IMR-90 (cell line): ENCODE measurements around the gene C11orf86. TPM values are rescaled to one million over a fixed set of nuclear protein-coding genes. Genes with fewer than 3 reads are reported as not detected.
A peak's percentile ranks its signal among the peaks of the same experiment; 100 is the strongest.

Experiments used
- ATAC-seq: fragments of 200-7000 bp; cut with Tn5 transposase; 2 replicates; pipeline ENCODE4 v1.9.1; 2020; ENCODE audit warnings: low read depth, mild to moderate bottlenecking, moderate library complexity
- BruUV-seq: library from RNA; stranded (reverse); fragments of 400-500 nt; replicated peaks from 2 replicates; lab custom pipeline; 2021; lab: Mats Ljungman, UMichigan
- CTCF ChIA-PET: fragments of 300-600 bp; formaldehyde crosslinking; extraction: SDS; loops from one replicate; lab custom pipeline; 2021; ENCODE audit warnings: antibody characterized with exemption; lab: Yijun Ruan, JAX
- POLR2A ChIA-PET: fragments of 300-600 bp; sonication (Branson Sonifier 250); formaldehyde crosslinking; loops from one replicate; lab custom pipeline; 2022; ENCODE audit warnings: antibody characterized with exemption; ENCODE audit not compliant: unreplicated experiment; lab: Charles Lee
- DNase-seq: peaks from one replicate; pipeline ENCODE4 v3.0.0; 2013
- H2AFZ ChIP-seq: replicated peaks from 2 replicates; pipeline ENCODE3; 2013; ENCODE audit warnings: low read length, mild to moderate bottlenecking; ENCODE audit not compliant: poor library complexity
- H2AK5ac ChIP-seq: 2 replicates; pipeline ENCODE4 v1.6.1; 2013; ENCODE audit warnings: low read depth, low read length, inconsistent platforms
- H2AK9ac ChIP-seq: replicated peaks from 2 replicates; pipeline ENCODE3; 2013; ENCODE audit warnings: mild to moderate bottlenecking, low read depth, low read length, moderate library complexity; ENCODE audit not compliant: poor library complexity
- H2BK120ac ChIP-seq: 2 replicates; pipeline ENCODE4 v1.6.1; 2013; ENCODE audit warnings: low read depth, low read length, inconsistent platforms
- H2BK15ac ChIP-seq: 3 replicates; pipeline ENCODE4 v1.6.1; 2013; ENCODE audit warnings: low read depth, low read length, inconsistent platforms
- H2BK20ac ChIP-seq: 2 replicates; pipeline ENCODE4 v1.6.1; 2013; ENCODE audit warnings: low read depth, mild to moderate bottlenecking, inconsistent platforms, low read length, moderate library complexity
- H2BK5ac ChIP-seq: 2 replicates; pipeline ENCODE4 v1.6.1; 2013; ENCODE audit warnings: mild to moderate bottlenecking, low read depth, low read length, inconsistent platforms; ENCODE audit not compliant: poor library complexity, severe bottlenecking
- H3K14ac ChIP-seq: replicated peaks from 2 replicates; pipeline ENCODE4 v1.6.1; 2013; ENCODE audit warnings: low read depth, low read length, inconsistent platforms
- H3K18ac ChIP-seq: 2 replicates; pipeline ENCODE4 v1.6.1; 2013; ENCODE audit warnings: low read depth, low read length, control low read depth
- H3K23ac ChIP-seq: 2 replicates; pipeline ENCODE4 v1.6.1; 2013; ENCODE audit warnings: low read depth, low read length, inconsistent platforms
- H3K27ac ChIP-seq: 2 replicates; pipeline ENCODE4 v1.5.1; 2013; ENCODE audit warnings: mild to moderate bottlenecking, control low read depth, low read length; ENCODE audit not compliant: insufficient read depth
- H3K27me3 ChIP-seq: 2 replicates; pipeline ENCODE4 v1.6.1; 2013; ENCODE audit warnings: low read length; ENCODE audit not compliant: control insufficient read depth, insufficient read depth
- H3K36me3 ChIP-seq: 2 replicates; pipeline ENCODE4 v1.6.1; 2013; ENCODE audit warnings: low read length, mixed read lengths; ENCODE audit not compliant: control insufficient read depth, insufficient read depth
- H3K4ac ChIP-seq: 2 replicates; pipeline ENCODE4 v1.6.1; 2013; ENCODE audit warnings: low read depth, low read length, inconsistent platforms
- H3K4me1 ChIP-seq: 2 replicates; pipeline ENCODE4 v1.6.1; 2013; ENCODE audit warnings: low read length, mixed read lengths; ENCODE audit not compliant: control insufficient read depth, insufficient read depth
- H3K4me2 ChIP-seq: 2 replicates; pipeline ENCODE4 v1.6.1; 2013; ENCODE audit warnings: low read depth, mild to moderate bottlenecking, control low read depth, low read length, moderate library complexity
- H3K4me3 ChIP-seq: 2 replicates; pipeline ENCODE4 v1.5.1; 2013; ENCODE audit warnings: low read depth, mild to moderate bottlenecking, control low read depth, low read length, moderate library complexity; ENCODE audit not compliant: insufficient read depth
- H3K56ac ChIP-seq: 2 replicates; pipeline ENCODE4 v1.6.1; 2013; ENCODE audit warnings: low read length, inconsistent platforms; ENCODE audit not compliant: insufficient read depth; ENCODE audit errors: extremely low read depth
- H3K79me1 ChIP-seq, 2 experiments: 2 replicates each; pipeline ENCODE4 v1.6.1; 2013; ENCODE audit warnings: low read length in 2 of 2, inconsistent platforms in 1 of 2, low read depth in 1 of 2
- H3K9ac ChIP-seq: 2 replicates; pipeline ENCODE4 v1.6.1; 2013; ENCODE audit warnings: low read depth, low read length, control low read depth
- H3K9me1 ChIP-seq: 2 replicates; pipeline ENCODE4 v1.6.1; 2013; ENCODE audit warnings: low read length, inconsistent platforms; ENCODE audit not compliant: insufficient read depth
- H3K9me3 ChIP-seq: 2 replicates; pipeline ENCODE4 v1.6.1; 2013; ENCODE audit warnings: low read length; ENCODE audit not compliant: control insufficient read depth, insufficient read depth
- H4K20me1 ChIP-seq: 2 replicates; pipeline ENCODE4 v1.6.1; 2013; ENCODE audit warnings: low read length, inconsistent platforms; ENCODE audit not compliant: insufficient read depth
- H4K5ac ChIP-seq: 2 replicates; pipeline ENCODE4 v1.6.1; 2013; ENCODE audit warnings: mild to moderate bottlenecking, low read depth, low read length, control low read depth
- H4K8ac ChIP-seq, 2 experiments: 2 replicates each; pipeline ENCODE4 v1.6.1; 2013; ENCODE audit warnings: low read depth in 2 of 2, low read length in 2 of 2, control low read depth in 1 of 2, inconsistent platforms in 1 of 2
- H4K91ac ChIP-seq: 2 replicates; pipeline ENCODE4 v1.6.1; 2013; ENCODE audit warnings: low read depth, low read length, inconsistent platforms; ENCODE audit not compliant: insufficient read depth
- MAFK ChIP-seq: IDR thresholded peaks from 2 replicates; pipeline ENCODE4 v1.6.1; 2012; ENCODE audit warnings: low read depth, low read length, improper control_type of control experiment
- USF2 ChIP-seq: fragments of 150-350 bp; IDR thresholded peaks from 2 replicates; pipeline ENCODE4 v1.6.1; 2017; ENCODE audit warnings: mild to moderate bottlenecking, antibody characterized with exemption, low read length, low read depth
- WGBS, 2 experiments: methylation state at CpG; one replicate each; pipeline versions ENCODE4 v1.1.5 to v1.1.7; 2013; ENCODE audit warnings: missing lambda C conversion rate in 2 of 2; ENCODE audit not compliant: insufficient read length in 1 of 2; ENCODE audit errors: extremely low coverage in 2 of 2; 5-methylcytosine and 5-hydroxymethylcytosine counted together
- dilution Hi-C: fragments of 300-500 bp; cut with HindIII; formaldehyde crosslinking; loops from one replicate; pipeline ENCODE4 v1.14.3; 2018; ENCODE audit warnings: low sequenced_read_pairs; ENCODE audit not compliant: unreplicated experiment
- in situ Hi-C: fragments of 300-500 bp; cut with MboI; formaldehyde crosslinking; loops from 3 replicates; pipeline ENCODE4 v1.14.3; 2019; ENCODE audit warnings: low sequenced_read_pairs, inconsistent platforms, mixed read lengths
- intact Hi-C: fragments of 100-400 bp; cut with micrococcal nuclease; formaldehyde crosslinking; loops from 2 replicates; pipeline ENCODE4 v1.10.0; 2022
- polyA plus RNA-seq, 3 experiments: library from polyadenylated mRNA; depleted of rRNA; stranded (reverse); fragments of >200 nt; gene quantifications; 2 replicates each; pipeline ENCODE4 v1.2.3, GENCODE V29; 2012; ENCODE audit warnings: low replicate concordance in 1 of 3
- total RNA-seq: library from RNA; depleted of rRNA; stranded (reverse); fragments of >200 nt; gene quantifications from 2 replicates; pipeline ENCODE4 v1.2.3, GENCODE V29; 2012

The C11orf86 gene
- total and polyA plus RNA-seq, 2 of the 4 experiments (the other 2 are of a cell fraction), result not detected

DNA sequence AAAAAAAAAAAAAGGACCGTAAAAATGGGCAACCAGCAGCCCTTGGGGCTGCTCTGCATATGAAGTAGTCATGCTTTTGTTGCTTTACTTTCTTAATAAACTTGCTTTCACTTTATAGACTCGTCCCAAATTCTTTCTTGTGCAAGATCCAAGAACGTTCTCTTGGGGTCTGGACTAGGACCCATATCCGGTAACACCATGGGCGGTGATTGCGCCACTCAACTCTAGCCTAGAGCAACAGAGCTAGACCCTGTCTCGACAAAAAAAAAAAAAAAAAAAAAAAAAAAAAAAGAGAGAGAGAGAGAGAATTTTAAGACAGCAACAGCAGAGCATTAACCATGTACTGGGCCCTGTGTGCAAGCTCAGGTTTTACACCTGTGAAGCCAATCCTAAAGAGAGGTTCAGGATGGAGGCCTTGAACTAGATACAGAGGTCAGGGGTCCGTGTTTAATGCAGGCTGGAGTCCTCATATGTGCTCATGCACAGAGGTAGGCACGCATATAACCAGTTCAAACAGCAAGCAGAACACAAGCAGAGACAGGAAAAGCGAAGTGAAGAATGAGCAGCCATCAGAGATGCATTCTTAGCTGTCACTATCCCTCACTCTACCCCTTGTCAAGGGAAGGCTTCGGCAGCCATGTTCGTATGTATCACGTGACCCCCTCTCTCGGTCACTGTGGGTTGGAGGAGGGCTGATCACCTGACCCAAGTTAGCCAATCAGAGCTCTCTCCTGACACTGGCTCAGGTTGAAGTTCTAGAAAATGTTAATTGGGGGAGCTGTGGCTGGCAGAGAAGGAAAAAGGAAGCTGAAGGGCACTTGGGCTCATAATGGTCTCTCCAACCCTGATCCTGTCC is 31.2 kb downstream of the C11orf86 start:
- DNase-seq, result no peak

More for the DNA sequence above, 31.2 kb downstream of the C11orf86 start:
- Histone ChIP-seq H4K5ac (peak overlapping the region; percentile 45; the same call in 1 of the 2 replicates), H4K20me1 (no peaks in the 10 kb centered on the region), H3K9ac (no peak overlapping the region), H3K27ac (no peak overlapping the region), H3K18ac (no peak overlapping the region), H2BK120ac (no peak overlapping the region), H3K4me3 (no peak overlapping the region), H4K8ac (peak overlapping the region; percentile 20 to 76; a peak in 2 of 4 replicates), H3K56ac (no peak overlapping the region), H3K4me1 (no peaks in the 10 kb centered on the region), H3K9me3 (no peaks in the 10 kb centered on the region), H3K36me3 (no peaks in the 10 kb centered on the region), H3K14ac (no peak overlapping the region), H3K4me2 (no peak overlapping the region), H2AK5ac (no peak overlapping the region), H3K9me1 (no peaks in the 10 kb centered on the region), H2BK5ac (no peak overlapping the region), H3K27me3 (no peaks in the 10 kb centered on the region; the same call in 1 of the 2 replicates), H2BK20ac (no peak overlapping the region), H3K79me1 (no peaks in the 10 kb centered on the region), H3K23ac (no peak overlapping the region), H2AK9ac (no peak overlapping the region), H3K4ac (no peak overlapping the region), H2BK15ac (no peak overlapping the region), H4K91ac (no peak overlapping the region; the same call in 1 of the 2 replicates), H2AFZ (peak overlapping the region; percentile 70)
- in situ Hi-C loops, result no loop called here
- no peak for ATAC-seq
- intact Hi-C loops, result no loop called here
- dilution Hi-C loops, result no loop called here
- no TSS peak for BruUV-seq
- ChIA-PET POLR2A (interaction anchor here (0.5 kb wide), 1 partner anchor 67 kb away, joined by 16 read pairs; no protein-coding TSS in a partner anchor), CTCF (interaction anchor here (0.6 kb wide), 1 partner anchor 54 kb away, joined by 3 read pairs; no protein-coding TSS in a partner anchor)
- no CpG with 5 or more reads among the region's 14 CpGs for WGBS, 2 experiments
- TF ChIP-seq USF2 (peak; percentile 87), MAFK (no peak)
